PC-9 (cell line): ENCODE measurements around the gene NEK8.

ENCODE experiments used
- EZH2 ChIP-seq: fragments of 200-600 bp; sonication (generic); IDR thresholded peaks from 2 replicates; pipeline ENCODE4 v1.8.0; 2017; ENCODE audit warnings: antibody characterized with exemption, low read depth
- TF ChIP-seq, protein P1 (sequence below): fragments of 200-600 bp; sonication (generic); conservative IDR thresholded peaks from 2 replicates; pipeline ENCODE4 v1.6.1; 2017; ENCODE audit warnings: mixed run types, antibody characterized with exemption, mild to moderate bottlenecking, moderate library complexity

GRCh38 chr17:28706471-28707338 is 21.9 kb upstream of the NEK8 start:
- TF ChIP-seq, protein P1, sequence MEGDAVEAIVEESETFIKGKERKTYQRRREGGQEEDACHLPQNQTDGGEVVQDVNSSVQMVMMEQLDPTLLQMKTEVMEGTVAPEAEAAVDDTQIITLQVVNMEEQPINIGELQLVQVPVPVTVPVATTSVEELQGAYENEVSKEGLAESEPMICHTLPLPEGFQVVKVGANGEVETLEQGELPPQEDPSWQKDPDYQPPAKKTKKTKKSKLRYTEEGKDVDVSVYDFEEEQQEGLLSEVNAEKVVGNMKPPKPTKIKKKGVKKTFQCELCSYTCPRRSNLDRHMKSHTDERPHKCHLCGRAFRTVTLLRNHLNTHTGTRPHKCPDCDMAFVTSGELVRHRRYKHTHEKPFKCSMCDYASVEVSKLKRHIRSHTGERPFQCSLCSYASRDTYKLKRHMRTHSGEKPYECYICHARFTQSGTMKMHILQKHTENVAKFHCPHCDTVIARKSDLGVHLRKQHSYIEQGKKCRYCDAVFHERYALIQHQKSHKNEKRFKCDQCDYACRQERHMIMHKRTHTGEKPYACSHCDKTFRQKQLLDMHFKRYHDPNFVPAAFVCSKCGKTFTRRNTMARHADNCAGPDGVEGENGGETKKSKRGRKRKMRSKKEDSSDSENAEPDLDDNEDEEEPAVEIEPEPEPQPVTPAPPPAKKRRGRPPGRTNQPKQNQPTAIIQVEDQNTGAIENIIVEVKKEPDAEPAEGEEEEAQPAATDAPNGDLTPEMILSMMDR, result no peak
- no peak for TF ChIP-seq EZH2
